ENCODE results near the gene YARS2.

GRCh38 chr12:32706335-32707024, 49.2 kb downstream of the YARS2 start:
- TF ChIP-seq CTCF (IDR thresholded peaks at IDR 0.05) (no peak), EP300 (IDR thresholded peaks at IDR 0.05; ENCODE audit: low read depth) (no peak), POLR2A (IDR thresholded peaks at IDR 0.05) (no peak)

Data from transverse colon (tissue), 3 donors.